ENCODE data around the gene MTARC1.
A peak's percentile ranks its signal among the peaks of the same experiment; 100 is the strongest.

The MTARC1 gene

DNA sequence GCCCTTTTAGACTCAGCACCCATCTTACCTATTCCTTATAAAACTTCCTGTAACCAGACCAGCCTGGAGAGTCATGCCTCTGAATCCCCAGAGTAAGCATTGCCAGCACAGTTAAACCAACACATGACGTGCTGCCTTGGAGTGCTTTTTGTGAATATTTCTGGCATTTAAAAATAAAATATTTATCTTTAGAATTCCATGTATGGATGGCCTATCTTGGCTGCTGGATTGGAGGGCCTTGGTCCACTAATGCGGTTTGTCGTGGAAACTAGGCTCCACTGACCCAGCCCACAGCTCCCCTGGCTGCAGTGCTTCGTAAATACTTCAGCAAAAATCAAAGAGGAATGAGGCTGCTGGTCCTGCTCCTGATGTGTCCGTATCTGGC, 17.5 kb downstream of the MTARC1 start:
- DNase-seq (ENCODE audit: low spot score): no peak
- no peaks in the 10 kb centered on the region for H3K9me3 Mint-ChIP-seq
- H3K27ac Mint-ChIP-seq: no peak overlapping the region
- H3K27me3 Mint-ChIP-seq (ENCODE audit: low read depth): no peaks in the 10 kb centered on the region
- no peaks in the 10 kb centered on the region for H3K36me3 Mint-ChIP-seq (ENCODE audit: low read depth)
- no peaks in the 10 kb centered on the region for H3K4me1 Mint-ChIP-seq (ENCODE audit: low read depth)
- H3K4me3 Mint-ChIP-seq: no peak overlapping the region

DNA sequence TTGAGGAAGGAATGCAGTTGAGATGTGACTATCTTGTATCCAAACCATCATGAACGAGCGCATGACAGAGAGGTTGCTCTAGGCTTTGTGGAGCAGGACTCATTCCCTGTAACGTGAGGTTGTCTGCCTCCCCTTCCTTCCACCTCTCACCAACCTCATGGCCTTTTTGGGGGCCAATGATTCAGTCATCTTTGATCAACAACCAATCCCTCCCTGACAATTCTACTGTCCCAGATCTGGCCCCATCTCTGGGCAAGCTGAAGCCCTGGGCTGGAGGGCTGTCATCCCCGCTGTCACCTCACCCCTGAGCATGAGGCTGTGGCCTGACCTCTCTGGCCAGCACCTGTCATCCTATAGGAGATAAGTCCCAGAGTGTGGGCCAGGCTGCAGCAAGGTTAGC, 19.7 kb downstream of the MTARC1 start:
- Mint-ChIP-seq H3K27ac (no peak overlapping the region), H3K4me3 (no peak overlapping the region), H3K9me3 (no peaks in the 10 kb centered on the region), H3K27me3 (ENCODE audit: low read depth) (no peaks in the 10 kb centered on the region), H3K4me1 (ENCODE audit: low read depth) (peaks cover 6% of the 10 kb centered on the region), H3K36me3 (ENCODE audit: low read depth) (no peaks in the 10 kb centered on the region)
- no peak for DNase-seq (ENCODE audit: low spot score)

DNA sequence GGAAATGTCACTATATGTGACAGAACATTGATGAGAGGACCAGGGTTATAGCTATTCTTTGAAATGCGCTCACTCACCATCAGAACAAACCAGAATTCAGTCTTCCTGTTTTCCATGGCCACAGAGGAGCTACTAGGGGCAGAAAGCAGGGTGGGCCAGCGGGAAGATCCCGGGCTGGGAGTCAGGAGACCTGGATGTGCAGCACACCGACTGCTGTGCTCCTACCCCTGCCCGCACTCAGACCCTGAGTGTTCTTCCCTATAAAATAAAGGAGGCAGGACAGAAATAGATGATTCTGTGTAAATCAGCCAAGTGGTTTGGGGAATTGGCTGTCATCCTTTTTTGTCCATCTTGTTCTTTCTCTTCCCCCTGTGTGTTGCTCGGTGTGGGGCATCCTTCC, 21.0 kb downstream of the MTARC1 start:
- no peak overlapping the region for H3K27ac Mint-ChIP-seq
- H3K27me3 Mint-ChIP-seq (ENCODE audit: low read depth): no peaks in the 10 kb centered on the region
- no peaks in the 10 kb centered on the region for H3K9me3 Mint-ChIP-seq

DNA sequence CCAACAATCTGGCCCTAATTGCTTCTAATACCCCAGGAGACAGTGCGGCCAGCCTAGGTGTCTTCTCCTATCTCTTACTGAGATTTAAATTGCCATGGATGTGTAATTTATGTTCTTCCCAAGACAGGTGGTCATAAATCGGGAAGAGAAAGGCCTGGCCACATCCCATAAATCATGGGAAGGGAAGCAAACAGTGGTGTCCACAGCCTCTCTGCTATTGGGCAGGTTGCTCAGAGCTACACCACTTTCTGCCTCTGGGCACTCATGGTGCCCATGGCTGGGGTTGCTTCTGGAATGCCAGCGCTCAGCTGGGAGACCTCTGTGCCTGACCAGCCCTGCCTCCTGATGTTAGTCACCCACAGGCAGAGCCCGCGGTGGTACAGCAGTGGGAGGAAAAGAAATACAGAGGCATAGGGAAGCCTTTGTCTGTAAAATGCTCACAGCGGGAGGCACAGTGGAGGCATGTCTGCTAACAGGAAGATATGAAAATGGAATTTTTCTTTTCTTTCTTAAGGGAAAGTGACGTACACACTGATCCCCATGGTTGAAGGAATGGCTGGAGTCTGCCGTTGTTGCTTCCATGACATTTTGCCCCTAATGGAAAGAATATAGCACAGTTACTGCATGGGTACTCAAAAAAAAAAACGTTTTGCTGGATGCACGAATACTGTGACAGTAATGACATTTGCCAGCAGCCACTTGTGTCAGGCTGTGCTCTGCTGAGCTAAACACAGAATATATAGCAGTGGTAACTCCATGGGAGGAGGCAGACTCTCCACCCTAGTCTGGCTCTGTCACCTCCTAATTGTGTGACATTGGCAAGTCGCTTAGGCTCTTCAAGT, 21.9 kb downstream of the MTARC1 start:
- no peak overlapping the region for H3K4me3 Mint-ChIP-seq
- no peak overlapping the region for H3K27ac Mint-ChIP-seq
- peaks cover 6% of the 10 kb centered on the region for H3K4me1 Mint-ChIP-seq (ENCODE audit: low read depth)
- DNase-seq (ENCODE audit: low spot score): no peak
- no peaks in the 10 kb centered on the region for H3K36me3 Mint-ChIP-seq (ENCODE audit: low read depth)
- no peaks in the 10 kb centered on the region for H3K27me3 Mint-ChIP-seq (ENCODE audit: low read depth)
- no peaks in the 10 kb centered on the region for H3K9me3 Mint-ChIP-seq

More for the DNA sequence above, 21.0 kb downstream of the MTARC1 start:
- DNase-seq (ENCODE audit: low spot score): no peak
- Mint-ChIP-seq H3K4me1 (ENCODE audit: low read depth) (peaks cover 6% of the 10 kb centered on the region), H3K36me3 (ENCODE audit: low read depth) (no peaks in the 10 kb centered on the region), H3K4me3 (no peak overlapping the region)

DNA sequence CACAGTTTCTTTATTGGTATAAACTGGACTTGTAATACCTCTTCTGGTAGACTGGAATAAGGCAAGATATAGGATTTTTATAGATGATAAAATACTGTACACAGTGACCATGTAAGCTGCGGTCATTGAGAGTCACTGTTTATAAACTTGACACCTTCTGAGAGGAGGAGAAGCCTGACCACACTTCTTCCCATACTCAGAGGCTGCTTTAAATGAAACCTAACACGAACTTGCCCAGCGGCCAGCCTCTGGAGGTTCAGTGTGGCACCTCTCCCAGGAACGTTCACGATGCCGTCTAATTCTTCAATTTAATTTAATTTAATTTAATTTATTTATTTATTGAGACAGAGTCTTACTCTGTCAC, 22.5 kb downstream of the MTARC1 start:
- Mint-ChIP-seq H3K36me3 (ENCODE audit: low read depth) (no peaks in the 10 kb centered on the region), H3K27ac (no peak overlapping the region), H3K27me3 (ENCODE audit: low read depth) (no peaks in the 10 kb centered on the region), H3K4me3 (no peak overlapping the region), H3K4me1 (ENCODE audit: low read depth) (peaks cover 6% of the 10 kb centered on the region), H3K9me3 (no peaks in the 10 kb centered on the region)
- no peak for DNase-seq (ENCODE audit: low spot score)

DNA sequence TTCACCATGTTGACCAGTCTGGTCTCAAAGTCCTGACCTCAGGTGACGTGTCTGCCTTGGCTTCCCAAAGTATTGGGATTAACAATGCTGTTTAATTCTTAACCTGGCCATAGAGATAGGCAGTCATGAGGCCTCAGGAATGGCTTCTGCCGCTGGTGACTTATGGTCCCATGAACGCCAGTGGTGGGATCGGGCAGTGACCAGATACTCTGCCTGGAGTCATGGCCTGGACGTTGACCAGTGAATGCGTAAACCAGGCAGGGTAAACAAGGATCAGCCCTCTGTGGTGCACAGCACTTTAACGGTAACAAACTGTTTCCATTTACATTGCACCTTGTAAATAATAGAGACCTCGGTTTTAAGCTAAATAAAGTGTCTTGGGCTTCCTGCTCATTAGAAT, 23.0 kb downstream of the MTARC1 start:
- H3K9me3 Mint-ChIP-seq: no peaks in the 10 kb centered on the region
- no peak overlapping the region for H3K27ac Mint-ChIP-seq
- H3K36me3 Mint-ChIP-seq (ENCODE audit: low read depth): no peaks in the 10 kb centered on the region
- no peak overlapping the region for H3K4me3 Mint-ChIP-seq
- H3K27me3 Mint-ChIP-seq (ENCODE audit: low read depth): peaks cover 2% of the 10 kb centered on the region
- peaks cover 6% of the 10 kb centered on the region for H3K4me1 Mint-ChIP-seq (ENCODE audit: low read depth)
- DNase-seq (ENCODE audit: low spot score): no peak

DNA sequence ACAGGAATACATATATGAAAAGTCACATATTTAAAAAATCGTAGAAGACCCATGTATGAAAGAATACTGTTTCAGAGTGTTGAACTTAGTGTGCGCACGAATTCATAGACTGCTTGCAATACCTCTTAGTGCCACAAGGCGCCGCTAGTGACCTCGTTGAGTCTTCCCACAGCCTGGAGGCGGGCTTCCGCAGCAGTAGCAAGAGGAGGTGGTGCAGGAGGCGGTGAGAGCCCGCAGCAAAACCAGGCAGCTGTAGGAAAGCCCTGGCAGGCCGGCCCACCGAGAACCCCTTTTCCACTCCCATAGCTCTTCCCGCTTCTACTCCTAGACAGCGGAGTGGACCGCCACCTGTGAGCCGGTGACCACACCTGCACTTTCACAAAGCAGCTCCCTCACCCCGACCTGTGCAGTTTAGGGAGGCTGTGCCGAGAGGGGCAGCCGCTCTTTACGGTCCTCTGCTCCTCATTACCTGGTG, 23.5 kb downstream of the MTARC1 start:
- no peaks in the 10 kb centered on the region for H3K9me3 Mint-ChIP-seq
- DNase-seq (ENCODE audit: low spot score): peak; percentile 65
- H3K4me3 Mint-ChIP-seq: peak overlapping the region; percentile 67
- peaks cover 2% of the 10 kb centered on the region for H3K27me3 Mint-ChIP-seq (ENCODE audit: low read depth)
- peaks cover 6% of the 10 kb centered on the region for H3K4me1 Mint-ChIP-seq (ENCODE audit: low read depth)
- H3K27ac Mint-ChIP-seq: no peak overlapping the region
- H3K36me3 Mint-ChIP-seq (ENCODE audit: low read depth): no peaks in the 10 kb centered on the region

DNA sequence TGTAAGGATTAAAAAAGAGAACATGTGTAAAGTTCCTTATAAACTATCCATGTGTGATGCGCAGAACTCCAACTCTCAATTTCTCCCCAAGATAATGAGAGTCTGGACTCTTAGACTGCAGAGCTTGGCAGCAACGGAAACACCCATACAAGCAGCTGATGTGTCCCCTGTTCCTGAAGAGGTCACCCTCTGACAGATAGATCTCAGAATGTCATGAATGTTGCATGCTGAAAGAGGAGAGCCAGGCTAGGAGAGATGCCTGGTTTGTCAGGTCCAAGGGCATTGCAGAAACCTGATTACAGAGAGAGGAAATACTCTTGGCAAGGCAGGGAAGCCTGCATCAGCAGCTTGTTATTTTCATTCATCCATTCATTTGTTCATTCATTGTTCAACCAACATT, 24.2 kb downstream of the MTARC1 start:
- Mint-ChIP-seq H3K9me3 (no peaks in the 10 kb centered on the region), H3K4me3 (no peak overlapping the region), H3K36me3 (ENCODE audit: low read depth) (no peaks in the 10 kb centered on the region), H3K27ac (no peak overlapping the region), H3K27me3 (ENCODE audit: low read depth) (peaks cover 2% of the 10 kb centered on the region), H3K4me1 (ENCODE audit: low read depth) (peaks cover 6% of the 10 kb centered on the region)
- DNase-seq (ENCODE audit: low spot score): no peak

DNA sequence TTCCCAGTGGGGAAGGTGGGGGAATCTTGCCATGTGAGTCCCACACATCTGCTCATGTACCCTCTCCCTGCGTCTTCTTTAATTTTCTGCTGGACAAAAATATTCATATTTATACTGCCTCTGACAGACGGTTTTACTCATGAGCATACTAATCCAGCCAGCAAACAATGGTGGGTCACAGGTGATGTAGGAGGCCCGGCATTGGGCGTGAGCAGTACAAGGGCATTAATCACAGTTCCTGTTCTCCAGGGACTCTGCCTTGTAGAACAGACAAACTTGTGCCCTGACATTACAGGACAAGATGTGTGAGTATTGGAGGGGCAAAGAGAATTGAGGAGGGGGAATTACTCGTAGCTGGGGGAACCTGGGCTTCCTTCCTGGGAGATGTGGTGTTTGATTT, 25.0 kb downstream of the MTARC1 start:
- Mint-ChIP-seq H3K9me3 (no peaks in the 10 kb centered on the region), H3K4me3 (no peak overlapping the region), H3K36me3 (ENCODE audit: low read depth) (no peaks in the 10 kb centered on the region), H3K4me1 (ENCODE audit: low read depth) (peaks cover 6% of the 10 kb centered on the region), H3K27ac (no peak overlapping the region), H3K27me3 (ENCODE audit: low read depth) (peaks cover 2% of the 10 kb centered on the region)
- no peak for DNase-seq (ENCODE audit: low spot score)

DNA sequence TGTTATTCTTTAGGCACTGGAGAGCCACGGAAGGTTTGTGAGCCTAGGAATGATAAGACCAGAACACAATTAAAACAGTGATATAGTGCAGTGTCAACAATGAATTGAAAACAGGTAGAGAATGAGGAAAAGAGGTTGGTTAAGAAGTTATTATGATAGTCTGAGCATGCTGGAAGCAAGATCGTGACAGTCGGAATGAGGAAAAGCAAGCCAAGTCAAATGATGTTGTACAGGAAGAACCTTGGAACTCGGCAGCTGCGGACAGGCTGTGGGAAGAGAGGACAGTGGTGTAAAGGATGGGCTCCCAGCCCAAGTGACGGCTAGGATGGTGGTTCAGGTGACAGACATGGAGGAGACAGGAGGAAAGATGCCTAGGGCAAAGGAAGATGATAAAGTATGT, 25.6 kb downstream of the MTARC1 start:
- Mint-ChIP-seq H3K27ac (no peak overlapping the region), H3K36me3 (ENCODE audit: low read depth) (no peaks in the 10 kb centered on the region), H3K4me1 (ENCODE audit: low read depth) (peaks cover 6% of the 10 kb centered on the region), H3K4me3 (no peak overlapping the region), H3K9me3 (no peaks in the 10 kb centered on the region), H3K27me3 (ENCODE audit: low read depth) (peaks cover 2% of the 10 kb centered on the region)
- no peak for DNase-seq (ENCODE audit: low spot score)

DNA sequence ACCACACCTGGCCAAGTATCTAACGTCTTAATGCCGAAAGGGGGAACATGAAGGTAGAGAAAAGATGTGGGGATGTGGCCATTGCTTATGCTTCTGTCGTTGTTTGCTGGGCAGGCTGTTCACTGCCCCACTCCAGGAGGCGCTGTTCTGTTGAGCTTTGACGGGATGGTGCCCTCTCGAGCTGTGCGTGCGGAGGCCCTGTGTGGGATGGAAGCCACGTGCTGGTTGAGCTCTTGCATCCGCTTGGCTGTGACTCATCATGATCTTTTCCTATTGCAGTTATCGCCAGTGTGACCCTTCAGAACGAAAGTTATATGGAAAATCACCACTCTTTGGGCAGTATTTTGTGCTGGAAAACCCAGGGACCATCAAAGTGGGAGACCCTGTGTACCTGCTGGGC, 26.3 kb downstream of the MTARC1 start:
- Mint-ChIP-seq H3K9me3 (no peaks in the 10 kb centered on the region), H3K27ac (no peak overlapping the region), H3K27me3 (ENCODE audit: low read depth) (peaks cover 2% of the 10 kb centered on the region), H3K36me3 (ENCODE audit: low read depth) (no peaks in the 10 kb centered on the region), H3K4me1 (ENCODE audit: low read depth) (peaks cover 6% of the 10 kb centered on the region), H3K4me3 (no peak overlapping the region)
- DNase-seq (ENCODE audit: low spot score): no peak

DNA sequence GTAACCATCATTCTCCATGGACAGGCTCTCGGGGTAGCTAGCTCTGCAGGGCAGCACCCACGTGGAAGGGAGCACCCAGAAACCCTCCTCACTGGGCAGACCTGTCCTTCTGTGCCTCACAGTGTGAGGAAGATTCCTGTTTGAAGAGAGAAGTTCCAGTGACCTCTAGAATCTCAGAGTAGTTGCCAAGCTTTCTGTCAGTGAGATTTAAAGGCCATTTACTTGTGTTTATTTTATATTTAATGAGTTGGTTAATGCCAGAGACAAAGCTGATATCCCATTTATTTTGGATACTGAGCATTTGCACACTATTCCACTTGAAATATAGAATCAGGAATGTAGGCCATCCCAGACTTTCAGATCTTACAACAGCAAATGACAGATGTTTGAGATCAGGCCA, 28.7 kb downstream of the MTARC1 start:
- no peak for DNase-seq (ENCODE audit: low spot score)
- H3K27ac Mint-ChIP-seq: no peak overlapping the region
- H3K36me3 Mint-ChIP-seq (ENCODE audit: low read depth): no peaks in the 10 kb centered on the region
- H3K4me3 Mint-ChIP-seq: no peak overlapping the region
- peaks cover 3% of the 10 kb centered on the region for H3K4me1 Mint-ChIP-seq (ENCODE audit: low read depth)
- H3K9me3 Mint-ChIP-seq: no peaks in the 10 kb centered on the region
- H3K27me3 Mint-ChIP-seq (ENCODE audit: low read depth): peaks cover 5% of the 10 kb centered on the region

DNA sequence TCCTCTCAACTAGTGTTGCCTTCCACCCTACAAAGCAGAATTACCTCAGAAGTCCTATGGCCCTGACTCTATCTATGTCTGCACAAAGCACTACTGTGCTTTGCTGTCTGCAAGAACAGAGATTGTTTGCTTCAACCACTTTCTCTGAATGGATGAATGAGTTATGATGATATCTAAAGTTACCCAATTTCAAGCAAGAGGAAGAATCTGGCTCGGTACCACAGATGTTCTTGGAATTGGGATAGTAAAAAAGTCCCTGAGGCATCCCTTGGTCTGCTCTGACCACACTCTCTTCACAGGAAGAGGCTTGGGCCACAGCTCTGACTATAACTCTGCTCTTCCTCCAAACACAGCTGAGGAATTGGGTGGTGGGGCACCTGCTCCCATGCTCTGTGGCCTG, 31.2 kb downstream of the MTARC1 start:
- H3K36me3 Mint-ChIP-seq (ENCODE audit: low read depth): no peaks in the 10 kb centered on the region
- no peak overlapping the region for H3K4me3 Mint-ChIP-seq
- H3K27me3 Mint-ChIP-seq (ENCODE audit: low read depth): peaks cover 7% of the 10 kb centered on the region
- H3K27ac Mint-ChIP-seq: no peak overlapping the region
- H3K9me3 Mint-ChIP-seq: no peaks in the 10 kb centered on the region
- H3K4me1 Mint-ChIP-seq (ENCODE audit: low read depth): no peaks in the 10 kb centered on the region
- DNase-seq (ENCODE audit: low spot score): no peak

DNA sequence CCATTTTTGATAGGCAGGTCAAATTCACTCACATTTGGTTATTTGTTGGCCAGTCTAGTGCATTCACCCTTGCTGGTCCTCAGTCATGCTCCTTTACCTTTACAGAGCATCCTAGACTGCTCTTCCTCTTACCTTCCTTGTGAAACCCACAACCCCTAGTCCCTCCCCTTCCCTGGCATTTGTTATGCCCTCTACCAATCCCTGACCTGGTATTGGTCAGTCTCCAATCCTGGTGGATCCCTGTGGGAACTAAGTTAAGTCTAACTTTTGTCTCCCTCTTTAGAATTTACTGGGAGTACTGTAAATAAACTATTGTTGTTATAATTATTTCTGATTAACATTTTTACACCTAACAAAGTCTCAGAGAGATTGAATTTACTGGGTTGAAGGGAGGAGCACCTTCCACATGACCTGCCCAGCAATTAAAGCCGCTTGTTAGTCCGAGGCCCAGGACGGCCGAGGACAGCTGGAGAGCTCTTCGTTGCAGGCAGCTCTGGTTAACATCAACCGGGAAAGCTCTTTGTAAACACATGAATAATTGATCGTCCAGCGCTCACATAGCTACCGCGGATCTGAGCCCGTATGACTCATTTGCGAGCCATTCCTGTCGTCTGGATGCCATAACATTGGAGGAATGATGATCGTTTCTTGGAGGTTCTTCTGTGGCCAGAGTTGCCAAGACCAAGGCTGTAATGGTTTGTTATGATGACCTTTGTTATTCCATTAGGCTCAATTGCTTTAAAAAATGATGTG, 31.9 kb downstream of the MTARC1 start:
- Mint-ChIP-seq H3K4me3 (no peak overlapping the region), H3K9me3 (no peaks in the 10 kb centered on the region), H3K27ac (no peak overlapping the region), H3K27me3 (ENCODE audit: low read depth) (peaks cover 7% of the 10 kb centered on the region), H3K36me3 (ENCODE audit: low read depth) (no peaks in the 10 kb centered on the region), H3K4me1 (ENCODE audit: low read depth) (no peaks in the 10 kb centered on the region)
- DNase-seq (ENCODE audit: low spot score): no peak

Data from T-helper 2 cell treated with Interferon-gamma antibody and Interleukin-4, amounts not matched to agents 5 μg/mL and 100 μg/mL, for 36 hours (primary cell).